Stimulated activated CD8-positive, alpha-beta memory T cell treated with anti-CD3 and anti-CD28 coated beads, Interleukin-12 subunit alpha, Interleukin-12 subunit beta, amount 100 ng/mL, for 1 hour (primary cell): ENCODE results near the gene IRAK1.

Experiments
- DNase-seq: peaks from one replicate; pipeline ENCODE4 v3.0.0-alpha.2; 2020; ENCODE audit warnings: low read depth

Gene IRAK1

GRCh38 chrX:154040863-154041262 is 21.2 kb upstream of the IRAK1 start:
- no peak for DNase-seq

- no peak for DNase-seq
Observed at GRCh38 chrX:154040307-154040756, 20.6 kb upstream of the IRAK1 start.

DNA sequence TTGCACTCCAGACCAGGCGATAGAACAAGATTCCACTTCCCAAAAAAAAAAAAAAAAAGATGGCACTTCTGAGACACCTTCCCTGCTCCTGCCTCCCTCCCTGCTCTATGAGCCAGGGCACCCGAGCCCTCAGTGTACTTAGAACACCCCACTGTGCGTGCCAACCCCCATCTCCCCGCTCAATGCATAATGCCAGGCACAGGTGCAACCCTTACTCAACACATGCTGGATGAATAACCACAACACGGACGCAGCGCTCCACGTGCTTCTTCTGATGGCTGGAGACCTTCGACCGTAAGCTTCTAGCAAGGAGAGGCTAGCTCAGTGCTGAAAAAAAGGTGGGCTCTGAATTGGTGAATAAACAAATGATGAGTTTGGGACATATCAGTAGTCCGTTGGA is 19.9 kb upstream of the IRAK1 start:
- no peak for DNase-seq

- no peak for DNase-seq
Observed at GRCh38 chrX:154038656-154039055, 19.0 kb upstream of the IRAK1 start.

- no peak for DNase-seq
Observed at GRCh38 chrX:154037754-154038153, 18.1 kb upstream of the IRAK1 start.

DNA sequence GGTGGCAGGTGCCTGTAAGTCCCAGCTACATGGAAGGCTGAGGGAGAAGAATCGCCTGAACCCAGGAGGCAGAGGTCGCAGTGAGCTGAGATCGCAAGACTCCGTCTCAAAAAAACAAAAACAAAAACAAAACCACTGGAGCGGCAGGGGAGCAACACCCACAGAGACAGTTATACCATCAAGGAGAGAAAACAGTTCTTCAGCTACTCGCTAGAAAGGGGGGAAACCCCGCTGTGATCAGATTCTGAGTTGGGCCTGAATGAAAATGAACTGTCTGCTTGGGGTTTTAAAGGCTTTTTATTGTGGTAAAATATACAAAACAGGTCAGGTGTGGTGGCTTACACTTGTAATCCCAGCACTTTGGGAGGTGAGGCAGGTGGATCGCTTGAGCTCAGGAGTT is 16.8 kb upstream of the IRAK1 start:
- no peak for DNase-seq

DNA sequence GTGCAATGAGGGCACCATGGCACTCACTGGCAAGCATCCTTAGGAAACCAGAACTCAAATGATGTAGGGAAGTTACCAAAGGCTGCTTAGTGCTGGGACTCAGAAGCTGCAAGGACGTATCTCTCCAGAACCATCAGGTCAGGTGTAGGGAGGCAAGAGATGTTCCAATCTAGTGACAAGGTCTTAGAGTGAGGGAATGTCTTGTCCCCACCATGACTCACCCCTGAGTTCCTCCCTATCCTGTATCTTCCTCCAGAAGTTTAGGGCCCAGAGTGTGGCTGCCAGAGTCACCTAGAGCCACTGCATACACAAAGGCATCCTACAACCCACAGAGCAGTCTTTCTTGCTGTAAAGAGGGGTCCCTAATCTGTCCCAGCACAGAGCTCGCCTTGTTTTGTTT is 14.1 kb upstream of the IRAK1 start:
- DNase-seq, result no peak

- no peak for DNase-seq
Observed at GRCh38 chrX:154032653-154033052, 13.0 kb upstream of the IRAK1 start.

DNA sequence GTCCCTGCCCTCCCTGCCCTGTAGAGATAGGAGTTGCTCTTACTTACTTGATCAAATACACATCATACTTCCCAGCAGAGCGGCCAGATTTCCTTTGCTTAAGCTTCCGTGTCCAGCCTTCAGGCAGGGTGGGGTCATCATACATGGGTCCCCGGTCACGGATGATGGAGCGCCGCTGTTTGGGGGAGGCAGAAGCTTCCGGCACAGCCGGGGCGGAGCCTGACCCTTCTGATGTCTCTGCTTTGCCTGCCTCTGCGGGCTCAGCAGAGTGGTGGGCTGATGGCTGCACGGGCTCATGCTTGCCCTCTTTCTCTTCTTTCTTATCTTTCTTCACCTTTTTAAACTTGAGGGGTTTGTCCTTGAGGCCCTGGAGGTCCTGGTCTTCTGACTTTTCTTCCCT is 12.5 kb upstream of the IRAK1 start:
- DNase-seq, result no peak

GRCh38 chrX:154030715-154031305 is 11.1 kb upstream of the IRAK1 start:
- DNase-seq, result no peak

DNA sequence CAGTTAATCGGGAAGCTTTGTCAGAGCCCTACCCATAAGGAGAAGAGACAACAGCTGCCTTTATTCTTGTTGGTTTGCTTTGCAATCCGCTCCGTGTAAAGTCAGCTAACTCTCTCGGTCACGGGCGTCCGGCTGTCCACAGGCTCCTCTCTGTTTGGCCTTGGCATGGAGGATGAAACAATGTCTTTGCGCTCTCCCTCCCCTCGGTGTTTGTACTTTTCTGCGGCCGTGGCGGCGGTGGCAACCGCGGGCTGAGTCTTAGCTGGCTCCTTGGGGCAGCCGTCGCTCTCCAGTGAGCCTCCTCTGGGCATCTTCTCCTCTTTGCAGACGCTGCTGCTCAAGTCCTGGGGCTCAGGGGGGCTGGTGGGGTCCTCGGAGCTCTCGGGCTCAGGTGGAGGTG is 10.6 kb upstream of the IRAK1 start:
- DNase-seq, result no peak

GRCh38 chrX:154029439-154029838 is 9.7 kb upstream of the IRAK1 start:
- no peak for DNase-seq

- DNase-seq, result no peak
Observed at GRCh38 chrX:154028502-154029184, 8.9 kb upstream of the IRAK1 start.

GRCh38 chrX:154027986-154028385 is 8.3 kb upstream of the IRAK1 start:
- DNase-seq, result no peak

DNA sequence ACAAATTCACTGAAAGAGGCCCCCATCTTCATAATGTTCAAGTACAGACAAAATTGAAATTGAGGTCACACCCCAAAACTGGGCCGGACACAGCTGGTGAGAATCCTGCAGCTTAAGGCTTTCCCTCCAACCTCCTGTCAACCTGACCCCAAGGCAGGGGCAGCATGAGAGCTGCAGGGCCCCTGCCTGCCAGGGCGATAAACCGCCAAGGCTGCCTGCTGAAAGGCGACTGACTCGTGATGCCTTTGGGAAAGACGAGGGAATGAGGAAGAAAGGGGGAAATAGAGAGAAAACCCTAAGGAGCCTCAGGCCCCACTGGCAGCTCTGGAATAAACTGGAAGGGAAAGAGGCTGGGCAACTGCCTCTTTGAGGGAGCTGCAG is 7.3 kb upstream of the IRAK1 start:
- DNase-seq, result no peak

DNA sequence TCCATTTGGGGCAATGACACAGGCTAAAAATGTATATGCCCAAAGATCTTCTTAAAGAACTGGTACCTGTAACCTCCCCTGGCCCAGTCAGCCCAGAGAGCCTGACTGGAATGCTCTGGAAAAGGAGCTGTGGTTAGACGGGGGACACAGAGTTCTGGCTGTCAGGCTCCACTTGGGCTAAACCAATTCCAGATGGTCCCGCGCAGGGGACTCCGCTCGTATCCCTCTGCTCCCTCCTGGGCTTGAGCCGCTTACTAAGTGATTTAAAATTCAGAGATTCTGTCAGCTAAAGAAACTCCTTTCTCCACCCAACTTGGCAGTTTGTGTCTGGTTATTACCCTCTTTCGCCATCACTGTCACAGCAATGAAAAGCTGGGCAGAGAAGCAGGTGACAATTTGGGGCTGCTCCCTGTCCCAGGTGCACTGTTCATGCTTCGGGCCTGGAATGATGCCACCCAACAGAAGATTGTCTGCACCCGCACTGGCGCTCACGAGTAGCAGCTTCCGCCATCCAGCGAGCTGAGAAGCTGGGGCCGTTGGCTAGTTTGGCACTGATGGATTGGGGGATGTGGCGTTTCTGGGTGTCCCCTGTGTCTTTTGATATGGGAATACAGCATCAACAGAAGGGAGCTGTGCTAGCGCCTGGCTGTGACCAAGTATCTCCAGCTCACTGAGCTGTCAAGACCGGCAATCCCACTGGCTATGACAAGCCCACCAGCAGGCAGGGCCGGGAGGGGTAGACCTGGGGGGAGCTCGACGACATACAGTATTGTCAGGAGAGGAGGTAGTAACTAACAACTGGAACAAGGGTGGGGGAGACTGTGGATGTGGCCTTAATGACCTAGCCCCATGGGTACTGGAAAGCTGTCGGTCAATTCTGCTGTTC is 6.7 kb upstream of the IRAK1 start:
- DNase-seq, result no peak

DNA sequence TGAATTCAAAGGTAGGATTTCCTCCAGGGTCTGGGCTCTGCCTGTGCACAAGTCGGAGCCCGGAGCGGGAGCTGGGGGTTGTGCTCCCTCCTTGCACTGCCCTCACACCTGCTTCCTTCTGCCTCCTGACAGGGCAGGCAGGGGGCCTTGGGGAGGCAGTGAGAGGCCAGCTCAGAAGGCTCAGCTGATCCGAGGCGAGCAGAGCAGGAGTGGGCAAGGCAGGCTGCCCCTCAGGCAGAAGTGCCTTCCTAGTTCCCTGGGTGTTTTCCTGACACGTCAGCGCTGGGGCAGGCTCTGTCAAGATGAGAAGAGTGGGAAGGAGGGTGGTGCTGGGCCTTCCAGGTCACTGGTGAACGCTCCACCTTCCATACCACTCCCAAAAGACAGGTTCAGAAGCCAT is 5.5 kb upstream of the IRAK1 start:
- no peak for DNase-seq

GRCh38 chrX:154024271-154024670 is 4.6 kb upstream of the IRAK1 start:
- no peak for DNase-seq

DNA sequence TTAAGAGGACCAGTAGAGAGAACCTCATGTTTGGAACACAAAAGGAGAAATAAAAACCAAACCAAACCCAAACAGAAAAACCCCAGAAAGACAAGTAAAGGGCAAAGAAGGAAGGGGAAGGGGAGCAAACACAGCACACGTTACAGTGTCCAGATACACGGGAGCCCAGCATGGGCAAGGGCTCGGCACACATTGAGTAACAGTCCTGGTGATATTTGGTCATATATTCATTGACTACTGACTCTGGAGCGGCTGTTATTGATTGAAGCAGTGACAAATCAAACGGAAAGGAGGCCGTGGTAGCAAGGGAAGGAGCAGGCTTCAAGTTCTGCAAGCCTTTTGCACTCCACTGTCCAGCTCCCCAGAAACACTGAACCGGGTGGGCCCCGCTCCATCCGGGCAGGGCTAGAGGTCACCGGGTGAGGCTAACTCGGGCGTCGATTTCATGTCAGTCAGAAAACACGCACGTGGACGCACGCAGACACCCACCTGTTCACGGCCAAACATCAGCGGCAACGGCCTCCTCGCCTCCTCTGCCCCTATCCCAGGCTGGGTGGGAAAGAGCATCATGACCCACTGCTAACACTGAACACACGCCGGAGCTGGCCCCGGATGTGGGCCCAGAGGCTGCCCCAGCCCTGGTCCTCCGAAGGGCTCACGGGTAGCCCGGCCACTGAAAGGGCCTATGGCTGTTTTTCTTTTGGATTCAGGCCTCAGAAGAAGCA is 3.7 kb upstream of the IRAK1 start:
- no peak for DNase-seq

- DNase-seq, result no peak
Observed at GRCh38 chrX:154022108-154022507, 2.4 kb upstream of the IRAK1 start.

DNA sequence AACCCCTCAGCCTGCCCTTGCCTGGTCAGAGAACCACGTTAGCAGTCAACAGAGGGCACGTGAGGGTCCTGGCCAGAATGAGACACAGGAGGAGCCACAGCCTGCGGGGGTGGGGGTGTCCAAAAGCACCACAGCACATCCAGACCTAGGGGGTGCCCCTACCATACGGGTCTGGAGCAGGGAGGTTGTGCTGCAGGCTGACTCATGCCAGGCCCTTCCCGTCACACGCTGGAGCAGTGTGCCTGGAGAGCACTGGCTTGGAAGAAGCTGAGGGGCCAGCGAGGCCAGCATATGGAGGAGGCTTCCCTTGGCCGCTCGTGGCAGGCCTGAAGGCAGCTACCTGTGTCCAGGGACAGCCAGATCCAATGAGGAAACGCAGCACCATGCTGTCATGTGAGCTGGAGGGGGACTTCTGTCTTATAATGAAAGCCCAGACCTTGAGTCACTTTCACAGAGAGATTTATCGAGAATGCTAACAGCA is 1.5 kb upstream of the IRAK1 start:
- DNase-seq, result no peak

DNA sequence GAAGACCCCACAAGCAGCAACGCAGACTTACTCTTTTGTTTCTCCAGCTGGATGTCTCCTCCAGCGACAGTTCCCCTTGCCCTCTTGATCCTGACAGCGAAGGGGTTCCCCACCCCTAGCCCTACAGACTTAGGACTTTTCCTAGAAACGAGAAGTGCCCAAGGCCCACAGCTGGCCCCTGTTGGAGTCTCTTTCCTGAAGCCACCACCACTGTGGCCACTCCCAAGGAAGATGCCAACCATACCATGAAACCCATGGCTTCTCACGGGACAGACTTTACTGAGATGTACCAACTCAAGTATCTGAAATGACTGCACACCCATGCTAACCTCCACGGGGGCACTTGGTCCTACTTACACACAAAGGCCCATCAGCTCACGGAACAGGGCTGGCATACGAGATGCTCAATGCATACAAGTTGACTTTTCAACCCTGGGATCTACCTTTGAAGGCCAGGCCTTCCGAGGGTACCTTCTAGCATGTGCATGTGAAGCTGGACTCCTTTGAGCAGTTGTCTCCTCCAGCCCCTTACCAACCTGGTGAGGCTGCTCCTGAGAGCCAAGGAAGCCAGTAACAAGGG is 924 bp upstream of the IRAK1 start:
- DNase-seq, result no peak
